ENCODE data around the gene CTU1.

CTU1 gene

DNA sequence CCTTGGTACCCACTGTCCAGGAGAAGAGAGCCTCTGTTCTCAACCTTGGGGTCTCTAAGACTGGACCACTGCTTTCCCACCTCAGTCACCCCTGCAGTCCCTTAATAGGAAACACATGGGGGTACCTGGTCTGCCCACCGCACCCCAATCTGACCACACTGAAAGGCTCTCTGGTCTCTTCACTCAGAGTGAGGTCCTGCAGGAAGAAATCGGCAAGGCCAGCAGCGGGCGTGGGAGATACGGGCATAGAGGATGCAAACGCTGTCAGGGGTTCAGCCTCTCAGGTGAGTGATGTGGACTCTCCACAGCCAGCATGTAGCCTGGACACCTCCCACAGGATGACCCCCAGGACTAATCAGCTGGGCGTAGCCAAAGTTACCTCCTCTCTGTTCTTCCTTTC, 20.0 kb upstream of the CTU1 start:
- Histone ChIP-seq H3K9me3 (ENCODE audit: severe bottlenecking) (no peaks in the 10 kb centered on the region), H3K27ac (ENCODE audit: poor library complexity, severe bottlenecking) (no peak overlapping the region), H3K4me3 (ENCODE audit: severe bottlenecking) (no peak overlapping the region), H3K4me1 (ENCODE audit: insufficient read depth, poor library complexity, severe bottlenecking) (no peaks in the 10 kb centered on the region), H3K36me3 (ENCODE audit: low read depth) (no peaks in the 10 kb centered on the region), H3K27me3 (ENCODE audit: insufficient read depth, poor library complexity, severe bottlenecking) (no peaks in the 10 kb centered on the region)
- no peak for TF ChIP-seq CTCF (IDR thresholded peaks at IDR 0.05; ENCODE audit: poor library complexity, severe bottlenecking)
- DNase-seq (ENCODE audit: low spot score) = no peak
- no peak for ATAC-seq (ENCODE audit: low read depth)

DNA sequence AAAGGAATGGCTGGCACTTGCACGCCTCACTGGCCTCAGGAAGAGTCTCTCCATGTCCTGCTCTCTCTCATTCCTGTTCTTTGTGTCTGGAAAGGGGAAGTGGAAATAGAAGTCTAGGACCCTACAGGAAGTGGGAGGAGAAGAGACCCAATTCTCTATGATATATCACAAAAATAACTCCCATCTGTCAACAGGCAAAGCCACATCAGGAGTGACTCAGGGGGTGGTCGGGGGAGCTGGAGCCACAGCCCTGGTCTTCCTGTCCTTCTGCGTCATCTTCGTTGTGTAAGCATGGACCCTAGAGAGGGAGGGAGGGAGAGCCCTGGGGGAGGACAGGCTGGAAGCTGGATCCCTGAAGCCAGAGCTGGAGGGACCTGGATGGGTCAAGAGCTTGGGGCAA, 19.5 kb upstream of the CTU1 start:
- H3K27ac ChIP-seq (ENCODE audit: poor library complexity, severe bottlenecking) = no peak overlapping the region

GRCh38 chr19:51127032-51127431, 18.8 kb upstream of the CTU1 start:
- ATAC-seq (ENCODE audit: low read depth) (no peak), DNase-seq (ENCODE audit: low spot score) (no peak)
- Histone ChIP-seq H3K4me1 (ENCODE audit: insufficient read depth, poor library complexity, severe bottlenecking) (no peaks in the 10 kb centered on the region), H3K36me3 (ENCODE audit: low read depth) (no peaks in the 10 kb centered on the region), H3K9me3 (ENCODE audit: severe bottlenecking) (no peaks in the 10 kb centered on the region), H3K4me3 (ENCODE audit: severe bottlenecking) (no peak overlapping the region), H3K27me3 (ENCODE audit: insufficient read depth, poor library complexity, severe bottlenecking) (no peaks in the 10 kb centered on the region), H3K27ac (ENCODE audit: poor library complexity, severe bottlenecking) (no peak overlapping the region)
- no peak for TF ChIP-seq CTCF (IDR thresholded peaks at IDR 0.05; ENCODE audit: poor library complexity, severe bottlenecking)

More for the DNA sequence above, 19.5 kb upstream of the CTU1 start:
- no peaks in the 10 kb centered on the region for H3K4me1 ChIP-seq (ENCODE audit: insufficient read depth, poor library complexity, severe bottlenecking)
- no peak for DNase-seq (ENCODE audit: low spot score)
- H3K36me3 ChIP-seq (ENCODE audit: low read depth) = no peaks in the 10 kb centered on the region
- H3K4me3 ChIP-seq (ENCODE audit: severe bottlenecking) = no peak overlapping the region
- H3K27me3 ChIP-seq (ENCODE audit: insufficient read depth, poor library complexity, severe bottlenecking) = no peaks in the 10 kb centered on the region
- no peaks in the 10 kb centered on the region for H3K9me3 ChIP-seq (ENCODE audit: severe bottlenecking)
- no peak for TF ChIP-seq CTCF (IDR thresholded peaks at IDR 0.05; ENCODE audit: poor library complexity, severe bottlenecking)
- no peak for ATAC-seq (ENCODE audit: low read depth)

DNA sequence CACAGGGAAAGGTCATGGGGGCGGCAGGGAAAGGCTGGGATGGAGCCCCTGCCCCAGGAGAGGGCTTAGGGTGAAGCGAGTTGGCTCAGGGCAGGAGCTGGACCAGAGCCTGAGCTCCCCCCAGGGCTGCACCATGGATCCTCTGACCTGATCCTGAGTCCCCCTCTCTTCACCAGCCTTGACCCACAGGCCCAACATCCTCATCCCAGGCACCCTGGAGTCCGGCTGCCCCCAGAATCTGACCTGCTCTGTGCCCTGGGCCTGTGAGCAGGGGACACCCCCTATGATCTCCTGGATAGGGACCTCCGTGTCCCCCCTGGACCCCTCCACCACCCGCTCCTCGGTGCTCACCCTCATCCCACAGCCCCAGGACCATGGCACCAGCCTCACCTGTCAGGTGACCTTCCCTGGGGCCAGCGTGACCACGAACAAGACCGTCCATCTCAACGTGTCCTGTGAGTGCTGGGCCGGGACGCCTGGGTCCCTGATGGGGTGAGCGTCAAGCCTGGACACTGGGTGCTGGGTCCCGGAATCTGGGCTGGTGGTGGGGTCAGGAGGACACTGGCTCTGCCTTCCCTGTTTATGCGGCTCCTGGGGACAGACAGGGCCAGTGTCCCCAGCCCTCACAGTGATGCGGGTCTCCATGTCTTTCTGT, 17.3 kb upstream of the CTU1 start:
- ATAC-seq (ENCODE audit: low read depth) (no peak), DNase-seq (ENCODE audit: low spot score) (no peak)
- H3K4me1 ChIP-seq (ENCODE audit: insufficient read depth, poor library complexity, severe bottlenecking) = no peaks in the 10 kb centered on the region
- no peaks in the 10 kb centered on the region for H3K27me3 ChIP-seq (ENCODE audit: insufficient read depth, poor library complexity, severe bottlenecking)
- TF ChIP-seq CTCF (IDR thresholded peaks at IDR 0.05; ENCODE audit: poor library complexity, severe bottlenecking) = no peak
- no peaks in the 10 kb centered on the region for H3K9me3 ChIP-seq (ENCODE audit: severe bottlenecking)
- H3K27ac ChIP-seq (ENCODE audit: poor library complexity, severe bottlenecking) = no peak overlapping the region
- no peaks in the 10 kb centered on the region for H3K36me3 ChIP-seq (ENCODE audit: low read depth)
- H3K4me3 ChIP-seq (ENCODE audit: severe bottlenecking) = no peak overlapping the region

GRCh38 chr19:51124729-51125128, 16.5 kb upstream of the CTU1 start, which contains the start of gene SIGLEC9:
SIGLEC9 (plus strand) TSS chr19:51124906; CDS start chr19:51124975, 69 bp downstream.
- no peaks in the 10 kb centered on the region for H3K27me3 ChIP-seq (ENCODE audit: insufficient read depth, poor library complexity, severe bottlenecking)
- H3K9me3 ChIP-seq (ENCODE audit: severe bottlenecking) = no peaks in the 10 kb centered on the region
- H3K27ac ChIP-seq (ENCODE audit: poor library complexity, severe bottlenecking) = no peak within 1 kb of the TSS
- DNase-seq (ENCODE audit: low spot score) = no peak
- no peak for ATAC-seq (ENCODE audit: low read depth)
- H3K4me1 ChIP-seq (ENCODE audit: insufficient read depth, poor library complexity, severe bottlenecking) = no peaks in the 10 kb centered on the region
- no peak for TF ChIP-seq CTCF (IDR thresholded peaks at IDR 0.05; ENCODE audit: poor library complexity, severe bottlenecking)
- no peaks in the 10 kb centered on the region for H3K36me3 ChIP-seq (ENCODE audit: low read depth)
- H3K4me3 ChIP-seq (ENCODE audit: severe bottlenecking) = no peak within 1 kb of the TSS

All from RWPE2 (cell line).